ENCODE results near the gene SMOC2. TPM values are rescaled to one million over a fixed set of nuclear protein-coding genes. Genes with fewer than 3 reads are reported as not detected.

SMOC2 gene
- polyA plus RNA-seq, 1 donor (not counting 4 experiments of a cell fraction or from before 2014, with no cell fraction given): 1.1 TPM

GRCh38 chr6:168686029-168686738, 245.2 kb downstream of the SMOC2 start:
- H3K4me1 ChIP-seq (ENCODE audit: control insufficient read depth, extremely low read depth, insufficient read depth, low read length): no peaks in the 10 kb centered on the region
- dilution Hi-C loops (cut with MboI; ENCODE audit: extremely low pct_ligation_motif_present, low sequenced_read_pairs): no loop called here
- no peak overlapping the region for H3K4me3 ChIP-seq (ENCODE audit: control insufficient read depth in 2 of 3, extremely low read depth in 1 of 3, insufficient read depth in 2 of 3, low read depth in 1 of 3, low read length in 3 of 3)
- DNase-seq (ENCODE audit: low read depth, low spot score) (no peak), FAIRE-seq (no peak)
- no peaks in the 10 kb centered on the region for H3K79me2 ChIP-seq (ENCODE audit: control insufficient read depth, insufficient read depth, low read length)
- no peak overlapping the region for H3K4me2 ChIP-seq (ENCODE audit: control insufficient read depth, extremely low read depth, insufficient read depth, low read depth, low read length)
- H3K9me3 ChIP-seq (ENCODE audit: control insufficient read depth, low read depth, low read length): no peaks in the 10 kb centered on the region
- H3K9me1 ChIP-seq (ENCODE audit: control insufficient read depth, extremely low read depth, insufficient read depth, low read length): no peaks in the 10 kb centered on the region
- no peaks in the 10 kb centered on the region for H4K20me1 ChIP-seq (ENCODE audit: control insufficient read depth, extremely low read depth, insufficient read depth, low read length)
- H3K9ac ChIP-seq (ENCODE audit: control insufficient read depth, extremely low read depth, insufficient read depth, low read length): no peak overlapping the region
- TF ChIP-seq CTCF (optimal IDR thresholded peaks at IDR 0.05 in 1 of 3, IDR thresholded peaks at IDR 0.05 in 1 of 3, conservative IDR thresholded peaks at IDR 0.05 in 1 of 3; ENCODE audit: extremely low read depth in 1 of 3, insufficient read depth in 2 of 3, low read length in 3 of 3): no peak
- no peak for TF ChIP-seq EZH2 (IDR thresholded peaks at IDR 0.05; ENCODE audit: low read length)
- H3K36me3 ChIP-seq (ENCODE audit: control insufficient read depth in 2 of 2, extremely low read depth in 1 of 2, insufficient read depth in 2 of 2, low read length in 2 of 2): no peaks in the 10 kb centered on the region
- H3K27me3 ChIP-seq (ENCODE audit: control insufficient read depth, extremely low read depth, insufficient read depth, low read length): no peaks in the 10 kb centered on the region
- H3K27ac ChIP-seq (ENCODE audit: control insufficient read depth, insufficient read depth, low read length): no peak overlapping the region
- H2AFZ ChIP-seq (ENCODE audit: control insufficient read depth, low read length): no peak overlapping the region

DNA sequence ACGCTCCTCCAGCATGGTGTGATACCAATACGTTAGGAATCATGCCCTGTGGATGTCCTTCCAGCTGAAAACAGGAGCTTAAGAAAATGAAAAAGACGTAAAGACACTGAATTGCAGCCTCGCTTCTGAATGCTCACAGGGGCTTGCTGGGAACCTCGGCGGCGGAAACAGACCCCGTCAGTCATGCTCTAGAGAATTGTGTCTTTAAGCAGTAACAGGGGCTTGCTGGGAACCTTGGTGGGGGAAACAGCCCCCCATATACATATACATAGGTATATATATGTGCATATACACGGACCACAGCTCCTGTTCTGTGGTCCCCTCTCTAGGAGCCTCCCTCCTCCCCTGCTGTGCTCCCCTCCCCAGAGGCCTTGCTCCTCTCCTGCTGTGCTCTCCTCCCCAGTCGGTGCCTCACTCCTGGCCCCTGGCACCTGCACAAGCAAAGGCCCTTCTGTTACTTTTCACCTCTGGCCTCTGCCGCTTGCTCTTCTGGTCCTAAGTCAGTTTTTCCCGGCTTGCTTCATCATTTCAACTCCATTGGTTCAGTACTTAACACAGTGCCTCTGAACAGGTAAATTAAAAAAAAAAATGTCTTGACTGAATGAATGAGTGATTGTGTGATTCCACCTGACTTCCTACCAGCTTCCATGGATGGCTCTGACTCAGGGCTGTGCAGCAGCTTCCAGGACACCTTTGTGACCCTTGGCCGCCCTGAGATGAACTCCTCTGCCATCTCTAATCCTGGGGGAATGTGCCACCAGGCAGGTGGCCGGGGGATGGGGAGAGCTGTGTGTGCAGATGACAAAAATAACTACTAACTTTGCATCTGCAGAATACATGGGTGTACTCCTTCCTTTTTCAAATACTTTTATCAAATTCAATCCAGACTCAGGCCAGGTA, 246.1 kb downstream of the SMOC2 start:
- no peaks in the 10 kb centered on the region for H3K4me1 ChIP-seq (ENCODE audit: control insufficient read depth, extremely low read depth, insufficient read depth, low read length)
- no peak overlapping the region for H3K4me2 ChIP-seq (ENCODE audit: control insufficient read depth, extremely low read depth, insufficient read depth, low read depth, low read length)

More for the DNA sequence above, 246.1 kb downstream of the SMOC2 start:
- H3K9me1 ChIP-seq (ENCODE audit: control insufficient read depth, extremely low read depth, insufficient read depth, low read length): no peaks in the 10 kb centered on the region
- no peak overlapping the region for H2AFZ ChIP-seq (ENCODE audit: control insufficient read depth, low read length)
- DNase-seq (ENCODE audit: low read depth, low spot score) (no peak), FAIRE-seq (no peak)
- dilution Hi-C loops (cut with MboI; ENCODE audit: extremely low pct_ligation_motif_present, low sequenced_read_pairs): no loop called here
- no peaks in the 10 kb centered on the region for H3K27me3 ChIP-seq (ENCODE audit: control insufficient read depth, extremely low read depth, insufficient read depth, low read length)
- H4K20me1 ChIP-seq (ENCODE audit: control insufficient read depth, extremely low read depth, insufficient read depth, low read length): no peaks in the 10 kb centered on the region
- no peak overlapping the region for H3K27ac ChIP-seq (ENCODE audit: control insufficient read depth, insufficient read depth, low read length)
- H3K9ac ChIP-seq (ENCODE audit: control insufficient read depth, extremely low read depth, insufficient read depth, low read length): no peak overlapping the region
- no peak for TF ChIP-seq CTCF (optimal IDR thresholded peaks at IDR 0.05 in 1 of 3, IDR thresholded peaks at IDR 0.05 in 1 of 3, conservative IDR thresholded peaks at IDR 0.05 in 1 of 3; ENCODE audit: extremely low read depth in 1 of 3, insufficient read depth in 2 of 3, low read length in 3 of 3)
- TF ChIP-seq EZH2 (IDR thresholded peaks at IDR 0.05; ENCODE audit: low read length): no peak
- H3K9me3 ChIP-seq (ENCODE audit: control insufficient read depth, low read depth, low read length): no peaks in the 10 kb centered on the region
- H3K4me3 ChIP-seq (ENCODE audit: control insufficient read depth in 2 of 3, extremely low read depth in 1 of 3, insufficient read depth in 2 of 3, low read depth in 1 of 3, low read length in 3 of 3): no peak overlapping the region
- H3K79me2 ChIP-seq (ENCODE audit: control insufficient read depth, insufficient read depth, low read length): no peaks in the 10 kb centered on the region
- no peaks in the 10 kb centered on the region for H3K36me3 ChIP-seq (ENCODE audit: control insufficient read depth in 2 of 2, extremely low read depth in 1 of 2, insufficient read depth in 2 of 2, low read length in 2 of 2)
